GM19397 (cell line): ENCODE measurements around the gene PDE6C.
"Not testable (repeated sequence)": the region's sequence is repeated elsewhere in the genome, so short reads cannot be mapped to it uniquely, and the experiment has no call there.

ENCODE experiments used
- ATAC-seq: cut with Tn5 transposase; IDR thresholded peaks from one replicate; pipeline ENCODE4 v1.9.1; 2021; ENCODE audit warnings: mild to moderate bottlenecking, moderate library complexity; ENCODE audit not compliant: unreplicated experiment

The PDE6C gene

GRCh38 chr10:93629647-93630305 lies 17.4 kb downstream of the PDE6C start:
- no peak for ATAC-seq

- no peak for ATAC-seq
Measured at GRCh38 chr10:93630625-93631557, 18.6 kb downstream of the PDE6C start.

DNA sequence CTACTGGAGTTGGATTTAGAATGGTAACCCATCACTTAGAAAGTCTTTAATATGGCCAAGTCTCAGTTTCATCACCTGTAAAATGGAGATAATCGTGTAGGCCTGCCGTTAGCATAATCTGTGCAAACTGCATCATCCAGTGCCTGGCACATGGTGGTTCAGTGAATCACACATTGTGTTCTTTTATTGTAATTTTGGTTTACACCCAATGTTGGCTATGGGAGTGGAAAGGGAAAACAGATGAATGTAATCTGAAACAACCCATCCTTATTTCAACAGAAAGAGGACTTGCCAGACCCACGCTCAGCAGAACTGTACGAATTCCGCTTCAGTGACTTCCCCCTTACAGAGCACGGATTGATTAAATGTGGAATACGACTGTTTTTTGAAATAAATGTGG lies 27.5 kb downstream of the PDE6C start:
- ATAC-seq, result no peak

DNA sequence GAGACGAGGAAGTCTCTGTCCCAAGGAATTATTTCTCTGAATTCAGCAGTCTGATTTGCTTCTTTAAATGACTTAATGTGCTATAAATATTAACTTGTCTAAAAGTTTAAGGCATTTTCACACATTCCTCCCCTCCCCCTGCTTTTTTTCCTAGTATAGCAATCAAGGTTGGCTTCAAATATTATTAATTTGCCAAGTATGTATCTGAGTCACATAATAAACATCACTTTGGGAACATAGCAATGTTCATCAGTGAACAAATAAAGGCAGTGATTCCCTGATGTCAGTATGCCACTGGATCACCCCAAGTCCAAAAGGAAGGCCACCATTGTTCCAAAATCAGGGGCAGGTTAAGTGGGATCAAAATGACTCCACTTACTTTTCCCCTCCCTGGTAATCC lies 40.5 kb downstream of the PDE6C start:
- ATAC-seq, result no peak

DNA sequence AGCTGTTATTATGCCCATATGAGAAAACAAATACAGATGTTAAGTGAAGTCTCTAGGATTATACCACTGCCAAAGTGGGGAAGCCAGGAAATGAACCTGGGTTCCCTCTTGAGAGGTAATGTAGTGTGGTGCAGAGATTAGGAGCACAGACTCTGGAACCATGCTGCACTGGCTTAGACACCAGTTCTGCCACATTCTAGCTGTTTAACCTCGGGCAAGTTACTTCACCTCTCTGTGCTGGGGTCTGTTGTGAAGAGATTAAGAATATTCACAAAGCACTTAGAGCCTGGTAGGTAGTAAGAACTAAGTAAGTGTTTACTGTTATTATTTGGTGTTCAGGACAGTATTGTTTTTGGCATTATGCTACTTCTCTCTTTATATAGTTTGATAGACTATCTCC lies 41.9 kb downstream of the PDE6C start:
- ATAC-seq, result no peak

- no peak for ATAC-seq
Measured at GRCh38 chr10:93656155-93656554, 43.8 kb downstream of the PDE6C start.

- no peak for ATAC-seq
Measured at GRCh38 chr10:93657757-93658156, 45.4 kb downstream of the PDE6C start.

DNA sequence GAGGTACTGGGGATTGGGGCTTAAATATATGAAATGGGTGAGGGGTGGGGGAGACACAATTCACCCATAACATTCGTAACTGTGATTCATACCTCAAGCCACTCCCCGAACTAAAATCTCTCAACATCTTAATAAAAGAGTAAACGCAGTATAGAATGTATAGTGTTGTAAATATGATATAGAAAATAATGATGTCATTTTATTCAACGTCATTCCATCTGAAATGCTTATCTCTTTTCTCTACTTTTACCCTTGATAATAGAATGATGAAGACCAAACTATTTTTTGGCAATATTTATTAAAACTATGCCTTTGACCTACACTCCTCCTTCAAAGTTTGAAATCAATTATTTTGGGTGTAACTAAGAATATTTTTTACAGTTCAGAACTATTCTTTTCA lies 53.7 kb downstream of the PDE6C start:
- no peak for ATAC-seq

- ATAC-seq, result no peak
Measured at GRCh38 chr10:93667795-93668194, 55.5 kb downstream of the PDE6C start.

DNA sequence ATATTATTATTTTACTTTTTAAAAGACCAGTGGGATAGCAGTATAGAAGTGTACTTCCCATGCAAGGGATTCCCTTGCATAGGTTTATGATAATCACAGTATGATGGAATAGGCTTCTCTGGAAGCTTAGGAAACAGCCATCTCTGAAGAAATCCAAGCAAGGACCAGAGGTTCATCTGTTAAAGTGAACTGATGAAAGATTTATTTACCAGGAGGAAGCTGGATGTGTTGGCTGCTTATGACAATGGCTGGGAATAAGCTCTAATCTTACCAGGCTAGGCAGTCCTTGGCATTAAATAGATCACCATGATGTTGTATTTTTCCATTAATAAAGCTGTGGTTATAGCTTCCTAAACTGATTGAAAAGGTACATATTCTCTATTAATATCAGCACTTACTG lies 58.0 kb downstream of the PDE6C start:
- no peak for ATAC-seq

- no peak for ATAC-seq
Measured at GRCh38 chr10:93671042-93671441, 58.7 kb downstream of the PDE6C start.

DNA sequence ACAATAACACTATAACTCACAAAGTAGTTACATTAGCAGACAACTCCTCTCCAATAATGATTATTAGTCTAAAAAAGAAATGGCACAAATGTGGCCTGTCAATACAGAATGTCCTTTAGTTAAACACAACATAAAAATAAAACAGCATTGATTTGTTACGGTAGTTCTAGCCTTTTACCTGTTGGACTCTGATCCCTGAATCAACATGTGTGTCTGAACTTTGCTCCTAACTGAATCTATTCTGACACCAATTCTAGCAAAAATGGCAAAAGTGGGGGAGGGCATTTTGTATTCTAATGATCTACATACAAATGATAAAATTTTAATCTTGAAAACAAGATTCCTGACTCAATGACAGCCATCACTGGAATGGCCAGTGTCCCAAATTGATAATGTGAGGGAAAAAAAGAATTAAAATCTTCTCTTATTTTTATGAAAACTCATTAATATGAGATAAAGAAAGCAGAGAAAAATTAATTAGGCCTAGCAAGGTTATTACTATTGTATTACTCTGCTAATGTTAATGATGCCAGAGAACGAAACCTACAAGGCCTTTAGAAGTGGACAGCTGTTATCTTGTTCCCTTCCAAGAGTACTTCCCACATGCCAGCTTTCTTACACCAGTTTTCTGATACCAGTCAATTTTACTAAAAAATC lies 59.8 kb downstream of the PDE6C start:
- no peak for ATAC-seq

DNA sequence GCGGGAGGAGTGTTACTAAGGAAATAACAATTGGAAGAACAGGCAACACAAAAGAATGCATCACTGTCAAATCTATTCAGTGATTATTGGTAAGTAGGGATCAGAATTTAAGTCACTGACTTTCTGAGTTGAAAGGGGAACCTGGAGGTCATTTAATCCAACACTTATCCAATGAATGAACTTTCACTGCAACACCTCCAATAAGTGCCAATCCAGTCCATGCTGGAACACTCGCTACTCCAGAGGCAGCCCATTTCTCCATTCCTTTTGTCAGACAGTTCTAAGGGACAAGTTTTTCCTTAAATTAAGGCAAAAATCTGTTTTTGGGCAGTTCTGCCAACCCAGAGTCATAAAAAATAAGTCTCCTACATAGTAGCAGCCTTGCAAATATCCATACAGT lies 60.6 kb downstream of the PDE6C start:
- no peak for ATAC-seq

DNA sequence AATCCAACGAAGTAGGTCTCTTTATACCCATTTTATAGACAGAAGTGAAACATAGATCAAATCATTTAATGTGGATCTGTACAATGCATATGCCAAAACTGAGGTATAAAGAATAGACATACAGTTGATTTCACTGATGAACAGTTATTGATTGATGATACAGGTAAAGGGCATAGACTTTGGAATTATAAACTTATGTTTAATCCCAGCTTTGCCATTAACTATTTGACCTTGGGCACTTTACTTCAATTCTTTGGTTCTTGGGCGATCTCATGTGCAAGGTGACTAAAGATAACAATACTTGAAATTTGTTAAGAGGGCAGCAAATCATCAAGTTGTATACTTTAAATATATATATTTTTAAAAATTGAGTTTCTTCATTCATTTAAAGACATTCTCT lies 61.5 kb downstream of the PDE6C start:
- ATAC-seq, result no peak

- no peak for ATAC-seq
Measured at GRCh38 chr10:93678386-93678785, 66.0 kb downstream of the PDE6C start.

- no peak for ATAC-seq
Measured at GRCh38 chr10:93678805-93679587, 66.7 kb downstream of the PDE6C start.

GRCh38 chr10:93680412-93681047 lies 68.2 kb downstream of the PDE6C start:
- no peak for ATAC-seq

GRCh38 chr10:93687737-93688136 lies 75.4 kb downstream of the PDE6C start:
- ATAC-seq, result no peak

GRCh38 chr10:93695740-93696139 lies 83.4 kb downstream of the PDE6C start:
- ATAC-seq, result no peak

DNA sequence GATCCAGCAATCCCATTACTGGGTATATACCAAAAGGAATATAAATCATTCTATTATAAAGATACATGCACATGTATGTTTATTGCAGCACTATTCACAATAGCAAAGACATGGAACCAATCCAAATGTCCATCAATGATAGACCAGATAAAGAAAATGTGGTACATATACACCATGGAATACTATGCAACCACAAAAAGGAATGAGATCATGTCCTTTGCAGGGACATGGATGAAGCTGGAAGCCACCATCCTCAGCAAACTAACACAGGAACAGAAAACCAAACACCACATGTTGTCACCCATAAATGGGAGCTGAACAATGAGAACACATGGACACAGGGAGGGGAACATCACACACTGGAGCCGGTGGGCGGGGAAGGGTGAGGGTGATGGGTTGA lies 84.2 kb downstream of the PDE6C start:
- not testable (repeated sequence) for ATAC-seq

DNA sequence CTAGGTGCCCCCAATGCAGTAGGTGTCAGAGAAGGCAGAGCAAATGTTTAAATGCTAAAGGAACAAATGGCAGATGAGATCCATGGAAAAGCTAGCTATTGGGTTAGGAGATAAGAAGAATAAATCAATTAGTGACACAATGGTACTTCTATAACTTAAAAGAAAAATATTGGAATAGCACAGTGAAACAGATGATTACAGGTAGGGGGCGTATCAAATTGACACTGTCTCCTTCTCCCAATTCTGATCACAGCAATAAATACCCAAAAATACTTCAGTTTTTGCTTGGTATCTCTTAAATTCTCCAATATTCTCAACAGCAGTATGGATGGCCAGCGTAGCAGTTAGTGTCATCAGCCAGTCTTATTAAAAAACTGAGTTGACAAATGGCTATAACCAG lies 84.9 kb downstream of the PDE6C start:
- no peak for ATAC-seq
